Measurements from ENCODE around the gene DYSF.
A peak's percentile ranks its signal among the peaks of the same experiment; 100 is the strongest.

Gene DYSF

GRCh38 chr2:71457123-71457915, 4.0 kb downstream of the DYSF start:
- no peak for DNase-seq

- DNase-seq: no peak
Observed at GRCh38 chr2:71457923-71458322, 4.6 kb downstream of the DYSF start.

GRCh38 chr2:71458413-71459083, 5.2 kb downstream of the DYSF start:
- DNase-seq: no peak

- DNase-seq: no peak
Observed at GRCh38 chr2:71459084-71459431, 5.7 kb downstream of the DYSF start.

- DNase-seq: no peak
Observed at GRCh38 chr2:71460056-71460455, 6.7 kb downstream of the DYSF start.

GRCh38 chr2:71460595-71461303, 7.4 kb downstream of the DYSF start:
- no peak for DNase-seq

- no peak for DNase-seq
Observed at GRCh38 chr2:71461304-71461671, 7.9 kb downstream of the DYSF start.

GRCh38 chr2:71462056-71462605, 8.8 kb downstream of the DYSF start:
- DNase-seq: no peak

GRCh38 chr2:71462641-71463341, 9.4 kb downstream of the DYSF start:
- no peak for DNase-seq

- DNase-seq: no peak
Observed at GRCh38 chr2:71463342-71463654, 9.9 kb downstream of the DYSF start.

- DNase-seq: no peak
Observed at GRCh38 chr2:71464389-71464788, 11.0 kb downstream of the DYSF start.

- DNase-seq: no peak
Observed at GRCh38 chr2:71465356-71465755, 12.0 kb downstream of the DYSF start.

- DNase-seq: no peak
Observed at GRCh38 chr2:71465961-71466300, 12.6 kb downstream of the DYSF start.

- peak; percentile 21 to 22 for DNase-seq
Observed at GRCh38 chr2:71466301-71467179, 13.2 kb downstream of the DYSF start.

- no peak for DNase-seq
Observed at GRCh38 chr2:71467180-71467815, 13.9 kb downstream of the DYSF start.

- no peak for DNase-seq
Observed at GRCh38 chr2:71468279-71469015, 15.1 kb downstream of the DYSF start.

- no peak for DNase-seq
Observed at GRCh38 chr2:71469403-71470398, 16.3 kb downstream of the DYSF start.

GRCh38 chr2:71471276-71471675, 17.9 kb downstream of the DYSF start:
- no peak for DNase-seq

- DNase-seq: no peak
Observed at GRCh38 chr2:71472019-71472418, 18.7 kb downstream of the DYSF start.
